Thymus (tissue), 11 donors: Measurements from ENCODE around the gene NBEAL2. TPM values are rescaled to one million over a fixed set of nuclear protein-coding genes. Genes with fewer than 3 reads are reported as not detected.

Experiments
- DNase-seq, 9 donors: peaks; one replicate each; pipeline ENCODE4 v3.0.0-alpha.2; 2013; ENCODE audit warnings: low spot score in 9 of 9, low read depth in 6 of 9, missing footprints in 1 of 9
- H3K27ac ChIP-seq, 2 donors: one replicate each; pipeline ENCODE4 v1.5.1; 2013; ENCODE audit warnings: control low read depth in 1 of 2, low read depth in 1 of 2, low read length in 1 of 2, mild to moderate bottlenecking in 1 of 2, moderate library complexity in 1 of 2
- H3K27me3 ChIP-seq, 2 donors: one replicate each; pipeline ENCODE4 v1.5.1; 2013; ENCODE audit warnings: low read length in 1 of 2; ENCODE audit not compliant: control insufficient read depth in 2 of 2, insufficient read depth in 1 of 2
- H3K36me3 ChIP-seq, 2 donors: one replicate each; pipeline ENCODE4 v1.5.1; 2013; ENCODE audit warnings: low read length in 1 of 2, mild to moderate bottlenecking in 1 of 2, moderate library complexity in 1 of 2; ENCODE audit not compliant: control insufficient read depth in 2 of 2, insufficient read depth in 2 of 2
- H3K4me1 ChIP-seq, 2 donors: one replicate each; pipeline ENCODE4 v1.5.1; 2013; ENCODE audit warnings: low read length in 2 of 2; ENCODE audit not compliant: control insufficient read depth in 2 of 2, insufficient read depth in 2 of 2
- H3K4me3 ChIP-seq, 2 donors: one replicate each; pipeline ENCODE4 v1.5.1; 2013; ENCODE audit warnings: low read length in 2 of 2, control low read depth in 1 of 2, mild to moderate bottlenecking in 1 of 2
- H3K9me3 ChIP-seq, 2 donors: one replicate each; pipeline ENCODE4 v1.5.1; 2013; ENCODE audit warnings: low read length in 1 of 2, mild to moderate bottlenecking in 1 of 2; ENCODE audit not compliant: control insufficient read depth in 2 of 2, insufficient read depth in 1 of 2
- WGBS: extraction: QIAGEN DNeasy Blood & Tissue Kit; methylation state at CpG from one replicate; pipeline ENCODE4 v1.1.7; 2013; 5-methylcytosine and 5-hydroxymethylcytosine counted together
- polyA plus RNA-seq: library from polyadenylated mRNA; stranded (reverse); fragments of 200-250 nt; gene quantifications from one replicate; pipeline ENCODE4 v1.2.3, GENCODE V29; 2013
- total RNA-seq: library from RNA; stranded (reverse); fragments of 120-200 nt; gene quantifications from one replicate; pipeline ENCODE4 v1.2.4, GENCODE V29; 2013
- donor health status: healthy.

The NBEAL2 gene
- total and polyA plus RNA-seq, 2 donors: 15.3 to 83.6 TPM

GRCh38 chr3:46987743-46988401 is 8.4 kb downstream of the NBEAL2 start:
- H3K4me3 ChIP-seq: peak overlapping the region; percentile 4 to 18
- WGBS: 10% methylated on average over 16 of the region's 16 CpGs

GRCh38 chr3:46988616-46989015 is 9.2 kb downstream of the NBEAL2 start:
- H3K9me3 ChIP-seq: peaks cover 0 to 5% of the 10 kb centered on the region in 2 donors
- H3K27me3 ChIP-seq: no peaks in the 10 kb centered on the region
- no peak overlapping the region for H3K27ac ChIP-seq
- WGBS: 96% methylated on average over 4 of the region's 4 CpGs
- DNase-seq: no peak
- H3K36me3 ChIP-seq: peaks cover 3 to 34% of the 10 kb centered on the region in 2 donors
- H3K4me1 ChIP-seq: peaks cover 29 to 61% of the 10 kb centered on the region in 2 donors
- H3K4me3 ChIP-seq: no peak overlapping the region

More at GRCh38 chr3:46987743-46988401, 8.4 kb downstream of the NBEAL2 start:
- Histone ChIP-seq H3K9me3 (peaks cover 0 to 5% of the 10 kb centered on the region in 2 donors), H3K36me3 (peaks cover 3 to 32% of the 10 kb centered on the region in 2 donors), H3K27me3 (no peaks in the 10 kb centered on the region), H3K27ac (peak overlapping the region; percentile 44 to 86), H3K4me1 (peaks cover 29 to 65% of the 10 kb centered on the region in 2 donors)
- DNase-seq: peak in 8 of 9 donors; percentile 64 to 90 (median 76)

GRCh38 chr3:46989146-46989810 is 9.8 kb downstream of the NBEAL2 start:
- DNase-seq: no peak
- peaks cover 8 to 39% of the 10 kb centered on the region in 2 donors for H3K36me3 ChIP-seq
- peak overlapping the region in 1 of 2 donors; percentile 11 for H3K27ac ChIP-seq
- H3K27me3 ChIP-seq: no peaks in the 10 kb centered on the region
- 86% methylated on average over 17 of the region's 17 CpGs for WGBS
- peaks cover 29 to 57% of the 10 kb centered on the region in 2 donors for H3K4me1 ChIP-seq
- no peak overlapping the region for H3K4me3 ChIP-seq
- peaks cover 0 to 5% of the 10 kb centered on the region in 2 donors for H3K9me3 ChIP-seq

GRCh38 chr3:46990573-46991374 is 11.3 kb downstream of the NBEAL2 start:
- H3K4me3 ChIP-seq: no peak overlapping the region
- no peaks in the 10 kb centered on the region for H3K27me3 ChIP-seq
- H3K9me3 ChIP-seq: peaks cover 0 to 5% of the 10 kb centered on the region in 2 donors
- H3K36me3 ChIP-seq: peaks cover 18 to 43% of the 10 kb centered on the region in 2 donors
- DNase-seq: no peak
- peaks cover 25 to 42% of the 10 kb centered on the region in 2 donors for H3K4me1 ChIP-seq
- WGBS: 96% methylated on average over 11 of the region's 11 CpGs
- peak overlapping the region; percentile 11 to 39 for H3K27ac ChIP-seq

- no peak overlapping the region for H3K4me3 ChIP-seq
- no peaks in the 10 kb centered on the region for H3K27me3 ChIP-seq
- DNase-seq: no peak
- H3K27ac ChIP-seq: no peak overlapping the region
- H3K36me3 ChIP-seq: peaks cover 22 to 48% of the 10 kb centered on the region in 2 donors
- peaks cover 17 to 34% of the 10 kb centered on the region in 2 donors for H3K4me1 ChIP-seq
- H3K9me3 ChIP-seq: peaks cover 0 to 5% of the 10 kb centered on the region in 2 donors
- WGBS: 97% methylated on average over 16 of the region's 16 CpGs
Measured at GRCh38 chr3:46991406-46992165, 12.1 kb downstream of the NBEAL2 start.

- H3K27me3 ChIP-seq: no peaks in the 10 kb centered on the region
- peaks cover 11 to 34% of the 10 kb centered on the region in 2 donors for H3K4me1 ChIP-seq
- no peak overlapping the region for H3K27ac ChIP-seq
- peaks cover 22 to 51% of the 10 kb centered on the region in 2 donors for H3K36me3 ChIP-seq
- whole genome bisulfite sequencing: 95% methylated on average over 9 of the region's 9 CpGs
- H3K4me3 ChIP-seq: no peak overlapping the region
- H3K9me3 ChIP-seq: peaks cover 0 to under 1% of the 10 kb centered on the region in 2 donors
- no peak for DNase-seq
Measured at GRCh38 chr3:46992231-46992630, 12.8 kb downstream of the NBEAL2 start.

GRCh38 chr3:46993292-46993691 is 13.8 kb downstream of the NBEAL2 start:
- H3K27ac ChIP-seq: no peak overlapping the region
- no peak overlapping the region for H3K4me3 ChIP-seq
- H3K9me3 ChIP-seq: no peaks in the 10 kb centered on the region
- 93% methylated on average over 2 of the region's 2 CpGs for WGBS
- DNase-seq: no peak
- no peaks in the 10 kb centered on the region for H3K27me3 ChIP-seq
- peaks cover 28 to 59% of the 10 kb centered on the region in 2 donors for H3K36me3 ChIP-seq
- H3K4me1 ChIP-seq: peaks cover 0 to 29% of the 10 kb centered on the region in 2 donors

- H3K27ac ChIP-seq: no peak overlapping the region
- no peak overlapping the region for H3K4me3 ChIP-seq
- peaks cover 0 to 24% of the 10 kb centered on the region in 2 donors for H3K4me1 ChIP-seq
- WGBS: 97% methylated on average over 7 of the region's 7 CpGs
- H3K36me3 ChIP-seq: peaks cover 28 to 62% of the 10 kb centered on the region in 2 donors
- no peaks in the 10 kb centered on the region for H3K27me3 ChIP-seq
- H3K9me3 ChIP-seq: no peaks in the 10 kb centered on the region
- no peak for DNase-seq
Measured at GRCh38 chr3:46993986-46994385, 14.5 kb downstream of the NBEAL2 start.
